H9 (cell line): Measurements from ENCODE around the gene RC3H2. TPM values are rescaled to one million over a fixed set of nuclear protein-coding genes. Genes with fewer than 3 reads are reported as not detected.
"Not testable (repeated sequence)": the region's sequence is repeated elsewhere in the genome, so short reads cannot be mapped to it uniquely, and the experiment has no call there.

Source experiments
- DNase-seq: peaks from one replicate; pipeline ENCODE4 v3.0.0-alpha.2; 2017
- H2AFZ ChIP-seq: one replicate; pipeline ENCODE4 v1.6.1; 2013; ENCODE audit warnings: mild to moderate bottlenecking, low read length, control low read depth, moderate library complexity
- H2AK5ac ChIP-seq: 2 replicates; pipeline ENCODE4 v1.6.1; 2013; ENCODE audit warnings: low read length, control low read depth, mixed read lengths; ENCODE audit not compliant: insufficient read length
- H2BK120ac ChIP-seq: one replicate; pipeline ENCODE4 v1.6.1; 2013; ENCODE audit warnings: low read depth, mild to moderate bottlenecking, low read length, control low read depth, inconsistent platforms; ENCODE audit not compliant: poor library complexity, severe bottlenecking
- H2BK12ac ChIP-seq: 2 replicates; pipeline ENCODE4 v1.6.1; 2013; ENCODE audit warnings: low read length, control low read depth, mixed read lengths, low read depth; ENCODE audit not compliant: insufficient read length
- H2BK15ac ChIP-seq: 2 replicates; pipeline ENCODE4 v1.6.1; 2013; ENCODE audit warnings: low read depth, low read length, control low read depth
- H2BK20ac ChIP-seq: one replicate; pipeline ENCODE4 v1.6.1; 2013; ENCODE audit warnings: low read depth, mild to moderate bottlenecking, low read length, control low read depth, inconsistent platforms; ENCODE audit not compliant: poor library complexity, severe bottlenecking
- H2BK5ac ChIP-seq: 2 replicates; pipeline ENCODE4 v1.6.1; 2013; ENCODE audit warnings: low read length, control low read depth, mixed read lengths; ENCODE audit not compliant: insufficient read length
- H3K14ac ChIP-seq: 2 replicates; pipeline ENCODE4 v1.6.1; 2013; ENCODE audit warnings: low read length, control low read depth; ENCODE audit not compliant: insufficient read depth
- H3K18ac ChIP-seq: 2 replicates; pipeline ENCODE4 v1.6.1; 2013; ENCODE audit warnings: low read depth, mild to moderate bottlenecking, mixed read lengths, low read length, control low read depth; ENCODE audit not compliant: insufficient read length
- H3K23ac ChIP-seq: 2 replicates; pipeline ENCODE4 v1.6.1; 2013; ENCODE audit warnings: low read length, control low read depth, mixed read lengths, low read depth; ENCODE audit not compliant: insufficient read length
- H3K23me2 ChIP-seq: 2 replicates; pipeline ENCODE4 v1.6.1; 2013; ENCODE audit warnings: low read depth, mild to moderate bottlenecking, mixed read lengths, low read length, control low read depth; ENCODE audit not compliant: insufficient read length, poor library complexity, severe bottlenecking
- H3K27ac ChIP-seq: 2 replicates; pipeline ENCODE4 v1.5.1; 2013; ENCODE audit warnings: low read length, control low read depth, mixed read lengths, low read depth; ENCODE audit not compliant: insufficient read length
- H3K27me3 ChIP-seq: 2 replicates; pipeline ENCODE4 v1.6.1; 2013; ENCODE audit warnings: low read length, control low read depth, inconsistent platforms; ENCODE audit not compliant: insufficient read depth
- H3K4ac ChIP-seq: 2 replicates; pipeline ENCODE4 v1.6.1; 2013; ENCODE audit warnings: low read depth, mild to moderate bottlenecking, control low read depth, inconsistent platforms, low read length, moderate library complexity
- H3K4me1 ChIP-seq: 2 replicates; pipeline ENCODE4 v1.6.1; 2013; ENCODE audit warnings: low read length, control low read depth, inconsistent platforms; ENCODE audit not compliant: insufficient read depth
- H3K4me2 ChIP-seq: 2 replicates; pipeline ENCODE4 v1.6.1; 2013; ENCODE audit warnings: low read length, control low read depth, mixed read lengths; ENCODE audit not compliant: insufficient read length, insufficient read depth
- H3K56ac ChIP-seq: 2 replicates; pipeline ENCODE4 v1.6.1; 2013; ENCODE audit warnings: low read depth, mild to moderate bottlenecking, mixed read lengths, low read length, control low read depth; ENCODE audit not compliant: insufficient read length
- H3K79me1 ChIP-seq: 2 replicates; pipeline ENCODE4 v1.6.1; 2013; ENCODE audit warnings: low read depth, mild to moderate bottlenecking, moderate library complexity, low read length, control low read depth, inconsistent platforms; ENCODE audit not compliant: insufficient read depth, poor library complexity, severe bottlenecking
- H3K79me2 ChIP-seq: 2 replicates; pipeline ENCODE4 v1.6.1; 2013; ENCODE audit warnings: low read length, control low read depth, inconsistent platforms; ENCODE audit not compliant: insufficient read depth
- H3K9ac ChIP-seq: 2 replicates; pipeline ENCODE4 v1.6.1; 2013; ENCODE audit warnings: low read length, control low read depth, mixed read lengths; ENCODE audit not compliant: insufficient read length; ENCODE audit errors: extremely low read depth
- H3K9me3 ChIP-seq: one replicate; pipeline ENCODE4 v1.6.1; 2013; ENCODE audit warnings: low read depth, low read length, inconsistent platforms; ENCODE audit not compliant: control insufficient read depth
- H3T11ph ChIP-seq: one replicate; pipeline ENCODE4 v1.6.1; 2013; ENCODE audit warnings: mild to moderate bottlenecking, low read length, control low read depth, inconsistent platforms
- H4K20me1 ChIP-seq: one replicate; pipeline ENCODE4 v1.6.1; 2013; ENCODE audit not compliant: control insufficient read depth, insufficient read length, insufficient read depth
- H4K5ac ChIP-seq: 2 replicates; pipeline ENCODE4 v1.6.1; 2013; ENCODE audit warnings: low read depth, mild to moderate bottlenecking, mixed read lengths, low read length, control low read depth; ENCODE audit not compliant: insufficient read length
- H4K8ac ChIP-seq: replicated peaks from 2 replicates; pipeline ENCODE4 v1.6.1; 2013; ENCODE audit warnings: low read length, control low read depth, mixed read lengths, low read depth; ENCODE audit not compliant: insufficient read length
- H4K91ac ChIP-seq: 2 replicates; pipeline ENCODE4 v1.6.1; 2013; ENCODE audit warnings: low read depth, mild to moderate bottlenecking, moderate library complexity, mixed read lengths, low read length, control low read depth; ENCODE audit not compliant: insufficient read length
- H3K27ac Mint-ChIP-seq, 3 experiments: 2 replicates in 2 of 3; 3 replicates in 1 of 3; pipeline ENCODE4 v1.8.0; 2020 to 2021; ENCODE audit warnings: mixed read lengths in 3 of 3, mild to moderate bottlenecking in 1 of 3, moderate library complexity in 1 of 3
- H3K27me3 Mint-ChIP-seq: 2 replicates; pipeline ENCODE4 v1.8.0; 2021; ENCODE audit warnings: low read depth, mild to moderate bottlenecking, moderate library complexity, mixed read lengths
- H3K36me3 Mint-ChIP-seq, 3 experiments: 2 replicates in 2 of 3; 3 replicates in 1 of 3; pipeline ENCODE4 v1.8.0; 2020 to 2021; ENCODE audit warnings: low read depth in 3 of 3, mixed read lengths in 3 of 3; ENCODE audit not compliant: insufficient read depth in 1 of 3
- H3K4me1 Mint-ChIP-seq, 2 experiments: 2 replicates each; pipeline ENCODE4 v1.8.0; 2020; ENCODE audit warnings: mixed read lengths in 2 of 2
- H3K4me3 Mint-ChIP-seq, 2 experiments: 2 replicates in 1 of 2; 3 replicates in 1 of 2; pipeline ENCODE4 v1.8.0; 2020 to 2021; ENCODE audit warnings: mild to moderate bottlenecking in 2 of 2, mixed read lengths in 2 of 2, moderate library complexity in 1 of 2
- H3K9me3 Mint-ChIP-seq, 2 experiments: 2 replicates in 1 of 2; 3 replicates in 1 of 2; pipeline ENCODE4 v1.8.0; 2020; ENCODE audit warnings: mild to moderate bottlenecking in 2 of 2, mixed read lengths in 2 of 2, moderate library complexity in 1 of 2
- WGBS: extraction: QIAGEN DNeasy Blood & Tissue Kit; methylation state at CpG from one replicate; pipeline ENCODE4 v1.1.7; 2013; ENCODE audit warnings: missing lambda C conversion rate, low lambda C conversion rate, mixed read lengths; ENCODE audit not compliant: insufficient read length; ENCODE audit errors: extremely low coverage; 5-methylcytosine and 5-hydroxymethylcytosine counted together
- total RNA-seq: library from RNA; stranded (reverse); gene quantifications from 2 replicates; pipeline ENCODE4 v1.2.1, GENCODE V29; 2021
- TF ChIP-seq, protein P1 (sequence below): fragments of 200-600 bp; sonication (generic); conservative IDR thresholded peaks from 3 replicates; pipeline ENCODE4 v1.8.0; 2021; ENCODE audit warnings: antibody characterized with exemption, mild to moderate bottlenecking

Gene RC3H2
- total RNA-seq, 1 experiment from 2014 or later, result 49.0 TPM

GRCh38 chr9:122857815-122858214 is 47.3 kb downstream of the RC3H2 start:
- no peak overlapping the region for H4K8ac ChIP-seq
- TF ChIP-seq, protein P1, sequence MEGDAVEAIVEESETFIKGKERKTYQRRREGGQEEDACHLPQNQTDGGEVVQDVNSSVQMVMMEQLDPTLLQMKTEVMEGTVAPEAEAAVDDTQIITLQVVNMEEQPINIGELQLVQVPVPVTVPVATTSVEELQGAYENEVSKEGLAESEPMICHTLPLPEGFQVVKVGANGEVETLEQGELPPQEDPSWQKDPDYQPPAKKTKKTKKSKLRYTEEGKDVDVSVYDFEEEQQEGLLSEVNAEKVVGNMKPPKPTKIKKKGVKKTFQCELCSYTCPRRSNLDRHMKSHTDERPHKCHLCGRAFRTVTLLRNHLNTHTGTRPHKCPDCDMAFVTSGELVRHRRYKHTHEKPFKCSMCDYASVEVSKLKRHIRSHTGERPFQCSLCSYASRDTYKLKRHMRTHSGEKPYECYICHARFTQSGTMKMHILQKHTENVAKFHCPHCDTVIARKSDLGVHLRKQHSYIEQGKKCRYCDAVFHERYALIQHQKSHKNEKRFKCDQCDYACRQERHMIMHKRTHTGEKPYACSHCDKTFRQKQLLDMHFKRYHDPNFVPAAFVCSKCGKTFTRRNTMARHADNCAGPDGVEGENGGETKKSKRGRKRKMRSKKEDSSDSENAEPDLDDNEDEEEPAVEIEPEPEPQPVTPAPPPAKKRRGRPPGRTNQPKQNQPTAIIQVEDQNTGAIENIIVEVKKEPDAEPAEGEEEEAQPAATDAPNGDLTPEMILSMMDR, result no peak
- H3T11ph ChIP-seq, result no peak overlapping the region
- H3K14ac ChIP-seq, result no peak overlapping the region
- H3K9me3 Mint-ChIP-seq, result peaks cover 6 to 7% of the 10 kb centered on the region in 2 experiments; a peak in 4 of 5 replicates
- H2AFZ ChIP-seq, result no peak overlapping the region
- H2BK15ac ChIP-seq, result no peak overlapping the region
- no peak overlapping the region for H3K18ac ChIP-seq
- no peak overlapping the region for H3K23ac ChIP-seq
- no peak overlapping the region for H2AK5ac ChIP-seq
- no peaks in the 10 kb centered on the region for H4K20me1 ChIP-seq
- peaks cover 66 to 91% (median 84%) of the 10 kb centered on the region in 3 experiments for H3K36me3 Mint-ChIP-seq
- no peak overlapping the region for H3K4me2 ChIP-seq
- H2BK20ac ChIP-seq, result no peak overlapping the region
- H2BK12ac ChIP-seq, result no peak overlapping the region
- peaks cover 9% of the 10 kb centered on the region for H3K9me3 ChIP-seq
- no peak overlapping the region for H3K27ac ChIP-seq
- H3K4me3 Mint-ChIP-seq, result no peak overlapping the region
- H4K5ac ChIP-seq, result no peak overlapping the region
- DNase-seq, result no peak
- no peak overlapping the region for H3K9ac ChIP-seq
- no peaks in the 10 kb centered on the region for H3K4me1 Mint-ChIP-seq
- H3K27me3 Mint-ChIP-seq, result no peaks in the 10 kb centered on the region
- no peak overlapping the region for H2BK120ac ChIP-seq
- H4K91ac ChIP-seq, result no peak overlapping the region
- no peak overlapping the region for H2BK5ac ChIP-seq
- H3K27me3 ChIP-seq, result no peaks in the 10 kb centered on the region
- no peaks in the 10 kb centered on the region for H3K79me1 ChIP-seq
- H3K27ac Mint-ChIP-seq, result no peak overlapping the region
- no peak overlapping the region for H3K56ac ChIP-seq
- H3K4ac ChIP-seq, result no peak overlapping the region
- no peaks in the 10 kb centered on the region for H3K4me1 ChIP-seq
- no peaks in the 10 kb centered on the region for H3K23me2 ChIP-seq
- no peaks in the 10 kb centered on the region for H3K79me2 ChIP-seq
- no CpG with 5 or more reads among the region's 3 CpGs for WGBS

DNA sequence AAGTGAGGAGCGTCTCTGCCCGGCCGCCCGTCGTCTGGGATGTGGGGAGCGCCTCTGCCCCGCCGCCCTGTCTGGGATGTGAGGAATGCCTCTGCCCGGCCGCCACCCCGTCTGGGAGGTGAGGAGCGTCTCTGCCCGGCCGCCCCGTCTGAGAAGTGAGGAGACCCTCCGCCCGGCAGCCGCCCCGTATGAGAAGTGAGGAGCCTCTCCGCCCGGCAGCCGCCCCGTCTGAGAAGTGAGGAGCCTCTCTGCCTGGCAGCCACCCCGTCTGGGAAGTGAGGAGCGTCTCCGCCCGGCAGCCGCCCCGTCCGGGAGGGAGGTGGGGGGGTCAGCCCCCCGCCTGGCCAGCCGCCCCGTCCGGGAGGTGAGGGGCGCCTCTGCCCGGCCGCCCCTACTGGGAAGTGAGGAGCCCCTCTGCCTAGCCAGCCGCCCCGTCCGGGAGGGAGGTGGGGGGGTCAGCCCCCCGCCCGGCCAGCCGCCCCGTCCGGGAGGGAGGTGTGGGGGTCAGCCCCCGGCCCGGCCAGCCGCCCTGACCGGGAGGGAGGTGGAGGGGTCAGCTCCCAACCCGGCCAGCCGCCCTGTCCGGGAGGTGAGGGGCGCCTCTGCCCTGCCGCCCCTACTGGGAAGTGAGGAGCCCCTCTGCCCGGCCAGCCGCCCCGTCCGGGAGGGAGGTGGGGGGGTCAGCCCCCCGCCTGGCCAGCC is 52.9 kb downstream of the RC3H2 start:
- H3K9me3 Mint-ChIP-seq, result peaks cover 11 to 14% of the 10 kb centered on the region in 2 experiments
- DNase-seq, result not testable (repeated sequence)
- no CpG with 5 or more reads among the region's 59 CpGs for WGBS

More for the DNA sequence above, 52.9 kb downstream of the RC3H2 start:
- not testable (repeated sequence) for H4K91ac ChIP-seq, H3K27ac Mint-ChIP-seq, H2BK15ac ChIP-seq, H3K23me2 ChIP-seq, H2BK5ac ChIP-seq, H3K4me2 ChIP-seq, H3K27ac ChIP-seq, H2AFZ ChIP-seq, H3K9ac ChIP-seq, H3K4me3 Mint-ChIP-seq, H3K56ac ChIP-seq, H3K9me3 ChIP-seq, H2BK120ac ChIP-seq, H2AK5ac ChIP-seq, H4K8ac ChIP-seq, H3K4ac ChIP-seq, H3K79me2 ChIP-seq, H3K18ac ChIP-seq, H3K14ac ChIP-seq, H3K4me1 Mint-ChIP-seq, H3K27me3 Mint-ChIP-seq, H2BK12ac ChIP-seq, H2BK20ac ChIP-seq, H3K23ac ChIP-seq, H3K27me3 ChIP-seq, H4K5ac ChIP-seq, H3K4me1 ChIP-seq, H3K79me1 ChIP-seq, H4K20me1 ChIP-seq, H3T11ph ChIP-seq
- H3K36me3 Mint-ChIP-seq, result peaks cover 62 to 86% (median 79%) of the 10 kb centered on the region in 3 experiments
